ENCODE results near the gene HOXA7.

GRCh38 chr7:27166531-27167505, 10.3 kb upstream of the HOXA7 start:
- TF ChIP-seq POLR2A (IDR thresholded peaks at IDR 0.05; ENCODE audit: low read depth, low read length): no peak
- peak; percentile 47 for TF ChIP-seq POLR2AphosphoS5 (IDR thresholded peaks at IDR 0.05; ENCODE audit: insufficient read depth, low read depth, low read length)
- TF ChIP-seq, protein P1, sequence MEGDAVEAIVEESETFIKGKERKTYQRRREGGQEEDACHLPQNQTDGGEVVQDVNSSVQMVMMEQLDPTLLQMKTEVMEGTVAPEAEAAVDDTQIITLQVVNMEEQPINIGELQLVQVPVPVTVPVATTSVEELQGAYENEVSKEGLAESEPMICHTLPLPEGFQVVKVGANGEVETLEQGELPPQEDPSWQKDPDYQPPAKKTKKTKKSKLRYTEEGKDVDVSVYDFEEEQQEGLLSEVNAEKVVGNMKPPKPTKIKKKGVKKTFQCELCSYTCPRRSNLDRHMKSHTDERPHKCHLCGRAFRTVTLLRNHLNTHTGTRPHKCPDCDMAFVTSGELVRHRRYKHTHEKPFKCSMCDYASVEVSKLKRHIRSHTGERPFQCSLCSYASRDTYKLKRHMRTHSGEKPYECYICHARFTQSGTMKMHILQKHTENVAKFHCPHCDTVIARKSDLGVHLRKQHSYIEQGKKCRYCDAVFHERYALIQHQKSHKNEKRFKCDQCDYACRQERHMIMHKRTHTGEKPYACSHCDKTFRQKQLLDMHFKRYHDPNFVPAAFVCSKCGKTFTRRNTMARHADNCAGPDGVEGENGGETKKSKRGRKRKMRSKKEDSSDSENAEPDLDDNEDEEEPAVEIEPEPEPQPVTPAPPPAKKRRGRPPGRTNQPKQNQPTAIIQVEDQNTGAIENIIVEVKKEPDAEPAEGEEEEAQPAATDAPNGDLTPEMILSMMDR (IDR thresholded peaks at IDR 0.05; ENCODE audit: extremely low read depth in 1 of 2, insufficient read depth in 1 of 2, low read depth in 1 of 2, low read length in 2 of 2): no peak
- no peak for TF ChIP-seq JUN (IDR thresholded peaks at IDR 0.05; ENCODE audit: borderline replicate concordance, insufficient read depth, insufficient read length, low read depth)
- TF ChIP-seq MYC (IDR thresholded peaks at IDR 0.05; ENCODE audit: low read depth, low read length): no peak
- TF ChIP-seq EZH2 (IDR thresholded peaks at IDR 0.05; ENCODE audit: borderline replicate concordance, low read depth, low read length, severe bottlenecking): no peak
- TF ChIP-seq, protein P2, sequence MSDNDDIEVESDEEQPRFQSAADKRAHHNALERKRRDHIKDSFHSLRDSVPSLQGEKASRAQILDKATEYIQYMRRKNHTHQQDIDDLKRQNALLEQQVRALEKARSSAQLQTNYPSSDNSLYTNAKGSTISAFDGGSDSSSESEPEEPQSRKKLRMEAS (IDR thresholded peaks at IDR 0.05; ENCODE audit: insufficient read depth, insufficient read length): no peak
- peak; percentile 29 for TF ChIP-seq FOS (IDR thresholded peaks at IDR 0.05; ENCODE audit: borderline replicate concordance, insufficient read depth, low read length)
